Stimulated activated CD4-positive, alpha-beta T cell treated with anti-CD3 and anti-CD28 coated beads, Interleukin-15, amount 100 ng/mL, for 48 hours (primary cell): ENCODE data around the gene NOD2.

ENCODE experiments used
- DNase-seq, 2 donors: peaks; one replicate each; pipeline ENCODE4 v3.0.0-alpha.2; 2020; ENCODE audit warnings: low read depth in 2 of 2

NOD2 gene

DNA sequence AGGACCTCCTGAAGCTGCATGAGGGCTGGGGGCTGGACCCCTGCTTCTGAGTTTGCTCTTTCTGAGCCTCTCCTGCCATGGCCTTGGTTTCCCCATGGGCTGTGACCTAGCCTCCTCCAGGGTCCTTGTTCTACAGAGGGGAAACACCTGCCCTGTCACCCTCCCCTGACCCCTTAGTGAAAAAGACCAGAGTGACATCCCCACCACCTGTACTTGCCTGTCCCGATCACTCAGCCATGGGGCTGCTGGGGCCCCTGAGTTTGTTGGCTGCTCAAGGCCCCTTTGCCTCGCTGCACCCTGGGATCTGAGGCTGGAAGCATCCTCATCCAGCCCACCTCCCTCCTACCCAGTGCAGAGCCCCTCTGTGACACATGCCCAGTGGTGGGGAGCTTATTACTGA is 800 bp downstream of the NOD2 start:
- DNase-seq: no peak

DNA sequence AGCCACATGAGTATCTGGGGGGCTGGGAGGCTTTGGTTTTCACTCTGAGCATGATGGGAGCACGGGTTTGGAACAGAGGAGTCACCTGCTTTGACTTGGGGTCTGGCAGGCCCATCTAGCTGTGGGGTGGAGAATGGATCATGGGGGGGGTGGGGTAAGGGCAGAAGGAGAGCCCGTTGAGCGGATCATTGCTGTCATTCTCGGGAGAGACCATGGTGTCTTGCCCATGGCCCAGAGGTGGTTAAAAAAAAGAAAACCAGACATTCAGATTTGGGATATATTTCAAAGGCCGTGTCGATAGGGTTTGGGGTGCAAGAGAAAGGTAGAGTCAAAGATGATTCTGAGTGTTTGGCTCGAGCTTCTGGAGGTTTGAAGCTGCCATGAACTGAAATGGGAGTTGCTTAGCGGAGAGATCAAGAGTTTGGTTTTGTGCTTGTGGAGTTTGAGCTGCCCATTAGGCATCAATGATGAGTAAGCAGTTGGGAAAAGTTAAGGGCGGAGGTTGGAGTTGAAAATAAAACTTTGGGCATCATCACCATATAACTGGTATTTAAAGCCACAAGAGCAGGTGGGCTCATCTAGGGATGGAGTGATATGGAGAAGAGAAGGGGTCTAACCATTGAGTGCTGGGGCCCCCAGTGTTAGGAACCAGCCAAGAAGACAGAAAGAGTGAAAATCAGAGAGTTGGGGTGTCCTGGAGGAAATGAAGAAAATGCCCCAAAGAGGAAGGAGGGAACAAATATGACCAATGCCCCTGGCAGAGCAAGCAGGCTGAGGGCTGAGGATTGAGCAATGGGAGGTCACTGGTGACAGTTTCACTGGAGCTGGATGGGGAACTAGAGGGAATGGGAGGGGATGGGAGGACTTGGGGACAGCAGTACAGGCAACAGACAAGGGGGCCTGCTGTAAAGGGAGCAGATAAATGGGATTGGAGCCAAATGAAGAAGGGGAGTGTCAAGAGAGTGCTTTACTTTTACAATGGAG is 1.9 kb downstream of the NOD2 start:
- no peak for DNase-seq

DNA sequence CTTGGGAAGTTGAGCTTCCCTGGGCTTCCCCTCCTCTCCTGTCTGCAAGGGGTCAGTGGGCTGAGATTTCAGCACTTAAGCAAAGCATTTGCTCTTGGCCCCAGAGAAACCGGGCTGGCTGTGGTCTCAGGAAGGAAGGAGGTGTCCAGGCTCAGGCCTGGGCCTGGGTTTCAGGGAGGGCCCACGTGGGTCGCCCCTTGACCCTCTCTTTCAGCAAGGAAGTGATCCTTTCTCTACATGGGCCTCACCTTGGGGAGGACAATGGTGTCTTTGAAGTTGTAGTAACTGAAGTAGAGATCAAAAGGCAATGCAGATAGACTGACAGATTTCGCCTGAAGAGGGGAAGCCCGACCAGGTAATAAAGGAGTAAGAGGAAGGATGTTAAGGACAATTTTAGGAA is 2.7 kb downstream of the NOD2 start:
- no peak for DNase-seq

DNA sequence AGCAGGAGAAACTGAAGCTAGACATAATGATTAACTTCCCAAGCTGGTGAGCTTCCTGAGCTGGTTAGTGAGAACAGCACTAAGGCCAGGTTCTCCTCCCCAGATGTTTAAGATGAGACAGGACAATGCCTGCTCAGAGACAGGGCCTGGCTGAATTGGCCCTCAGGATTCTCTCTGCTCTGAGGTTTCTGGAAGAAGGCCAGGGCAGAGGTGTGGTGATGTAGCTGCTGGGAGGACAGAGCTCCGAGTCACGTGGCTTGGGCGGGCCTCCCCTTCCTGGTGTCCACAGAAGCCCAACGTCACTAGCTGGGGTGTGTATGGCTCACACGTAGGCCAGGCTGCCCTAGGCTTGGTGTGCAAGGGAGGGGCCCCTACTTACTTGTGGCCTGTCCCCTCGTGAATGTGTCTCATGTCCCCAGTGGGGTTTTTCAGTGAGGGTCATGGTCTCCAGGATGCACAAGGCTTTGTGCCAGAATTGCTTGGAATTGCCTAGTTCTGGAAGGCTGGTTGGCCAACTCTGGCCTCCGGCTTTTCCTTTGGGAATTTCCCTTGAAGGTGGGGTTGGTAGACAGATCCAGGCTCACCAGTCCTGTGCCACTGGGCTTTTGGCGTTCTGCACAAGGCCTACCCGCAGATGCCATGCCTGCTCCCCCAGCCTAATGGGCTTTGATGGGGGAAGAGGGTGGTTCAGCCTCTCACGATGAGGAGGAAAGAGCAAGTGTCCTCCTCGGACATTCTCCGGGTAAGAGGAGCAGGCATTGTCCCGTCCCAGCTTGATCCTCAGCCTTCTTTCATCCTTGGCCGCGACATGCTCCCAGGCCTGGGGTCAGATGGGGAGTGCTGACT is 3.4 kb downstream of the NOD2 start:
- DNase-seq: peak in 1 of 2 donors; percentile 55

DNA sequence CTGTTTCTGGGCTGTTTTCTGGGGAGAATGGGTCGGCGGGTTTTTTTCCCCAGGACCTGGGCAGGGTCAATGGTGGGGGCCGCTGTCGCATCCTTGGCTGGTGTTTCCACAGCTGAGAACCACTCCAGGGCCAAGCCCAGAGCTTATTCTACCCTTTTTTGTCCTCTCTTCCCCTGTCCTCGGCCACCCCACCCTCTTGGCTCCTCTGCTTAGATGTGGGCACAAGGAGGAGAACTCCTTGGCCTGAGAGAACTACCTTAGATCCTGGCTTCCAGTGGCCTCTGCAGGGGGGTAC is 4.0 kb downstream of the NOD2 start:
- DNase-seq: no peak

DNA sequence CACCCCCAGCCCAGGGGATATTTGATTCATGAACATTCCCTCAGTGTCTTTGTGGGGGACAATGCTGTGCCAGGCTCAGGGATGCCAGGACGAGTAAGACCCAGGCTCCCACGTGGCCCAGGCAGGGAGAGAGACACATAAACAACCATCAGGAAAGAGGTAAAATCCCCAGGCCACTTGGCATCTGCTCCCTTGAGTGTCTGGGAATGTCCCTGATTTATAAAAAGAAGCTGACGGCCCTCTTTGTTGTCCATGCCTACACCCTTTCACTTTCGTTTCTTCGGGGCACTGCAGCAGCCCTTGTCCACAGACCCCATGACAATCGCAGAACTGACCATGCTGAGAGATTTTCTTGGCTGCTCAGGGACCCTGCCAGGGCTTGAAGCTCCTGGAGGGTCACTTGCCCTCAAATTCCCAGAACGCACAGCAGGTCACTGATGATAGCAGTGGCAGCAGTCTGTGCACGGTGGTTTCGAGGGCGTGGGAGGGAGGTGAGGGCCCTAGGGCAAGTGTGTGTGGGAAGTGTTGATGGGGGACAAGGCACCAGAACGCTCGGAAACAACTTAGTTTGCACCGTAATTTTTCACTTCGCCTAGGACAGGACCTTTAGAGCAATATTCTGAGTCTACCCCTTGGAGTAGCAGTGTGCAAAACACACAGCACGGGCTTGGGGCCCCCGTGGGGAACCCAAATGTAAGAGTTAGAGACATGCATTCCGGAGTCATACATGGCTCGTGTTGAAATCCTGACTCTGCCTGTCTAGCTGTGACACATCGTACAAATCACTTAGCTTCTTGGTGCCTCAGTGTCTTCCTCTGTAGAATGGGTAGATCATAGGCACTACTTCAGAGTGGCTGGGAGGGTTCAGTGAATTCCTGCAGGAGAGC is 4.7 kb downstream of the NOD2 start:
- peak in 1 of 2 donors; percentile 56 for DNase-seq

DNA sequence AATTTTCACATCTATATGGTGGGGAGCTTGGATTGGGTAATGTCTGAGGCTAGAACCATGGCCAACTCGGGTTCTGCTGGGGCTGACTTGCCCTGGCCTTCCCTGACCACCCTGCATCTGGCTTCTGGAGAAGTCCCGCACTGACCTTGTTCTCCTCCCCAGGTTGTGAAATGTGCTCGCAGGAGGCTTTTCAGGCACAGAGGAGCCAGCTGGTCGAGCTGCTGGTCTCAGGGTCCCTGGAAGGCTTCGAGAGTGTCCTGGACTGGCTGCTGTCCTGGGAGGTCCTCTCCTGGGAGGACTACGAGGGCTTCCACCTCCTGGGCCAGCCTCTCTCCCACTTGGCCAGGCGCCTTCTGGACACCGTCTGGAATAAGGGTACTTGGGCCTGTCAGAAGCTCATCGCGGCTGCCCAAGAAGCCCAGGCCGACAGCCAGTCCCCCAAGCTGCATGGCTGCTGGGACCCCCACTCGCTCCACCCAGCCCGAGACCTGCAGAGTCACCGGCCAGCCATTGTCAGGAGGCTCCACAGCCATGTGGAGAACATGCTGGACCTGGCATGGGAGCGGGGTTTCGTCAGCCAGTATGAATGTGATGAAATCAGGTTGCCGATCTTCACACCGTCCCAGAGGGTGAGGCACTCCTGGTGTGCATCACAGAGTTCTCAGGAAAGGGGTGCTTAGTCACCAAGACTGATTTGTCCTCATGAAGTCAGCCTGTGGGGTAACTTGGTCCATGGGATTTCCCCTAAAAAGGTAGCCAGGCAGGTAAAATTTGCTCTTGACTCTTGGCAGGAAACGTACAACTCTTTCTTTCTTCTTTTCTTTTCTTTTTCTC is 6.1 kb downstream of the NOD2 start:
- DNase-seq: peak; percentile 68 to 74

DNA sequence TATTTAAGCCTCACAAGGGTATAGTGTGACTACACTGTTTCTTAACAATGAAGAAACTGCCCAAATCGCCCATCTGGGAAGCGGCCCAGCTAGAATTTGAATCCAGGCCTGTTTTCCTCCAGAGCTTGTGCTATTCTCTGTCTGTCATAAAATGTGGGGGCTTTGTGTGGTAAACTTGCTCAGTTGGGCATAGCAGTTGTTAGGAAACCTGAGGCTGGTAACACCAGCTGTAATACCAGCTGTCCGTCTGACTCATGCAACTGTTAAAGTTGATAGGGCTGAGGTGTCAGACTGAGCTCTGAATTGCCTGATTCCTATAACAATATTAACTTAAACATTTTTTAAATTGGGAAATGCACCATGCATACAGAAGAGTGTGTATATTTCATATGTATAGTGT is 9.3 kb downstream of the NOD2 start:
- DNase-seq: no peak

DNA sequence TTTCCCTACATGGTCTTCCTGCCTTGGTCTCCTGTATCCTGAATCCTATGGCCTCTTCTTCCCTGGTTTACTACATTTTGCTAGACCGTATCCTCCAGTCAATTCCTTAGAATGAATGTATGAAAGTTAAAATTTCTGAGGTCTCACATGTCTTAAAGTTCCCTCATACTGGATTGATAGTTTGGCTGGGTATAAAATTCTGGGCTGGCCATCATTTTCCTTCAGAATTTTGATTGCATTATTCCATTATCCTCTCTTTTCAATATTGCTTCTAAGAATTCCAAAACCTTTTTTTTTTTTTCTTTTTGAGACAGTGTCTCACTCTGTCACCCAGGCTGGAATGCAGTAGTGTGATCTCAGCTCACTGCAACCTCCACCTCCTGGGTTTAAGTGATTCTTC is 10.8 kb downstream of the NOD2 start:
- DNase-seq: no peak

DNA sequence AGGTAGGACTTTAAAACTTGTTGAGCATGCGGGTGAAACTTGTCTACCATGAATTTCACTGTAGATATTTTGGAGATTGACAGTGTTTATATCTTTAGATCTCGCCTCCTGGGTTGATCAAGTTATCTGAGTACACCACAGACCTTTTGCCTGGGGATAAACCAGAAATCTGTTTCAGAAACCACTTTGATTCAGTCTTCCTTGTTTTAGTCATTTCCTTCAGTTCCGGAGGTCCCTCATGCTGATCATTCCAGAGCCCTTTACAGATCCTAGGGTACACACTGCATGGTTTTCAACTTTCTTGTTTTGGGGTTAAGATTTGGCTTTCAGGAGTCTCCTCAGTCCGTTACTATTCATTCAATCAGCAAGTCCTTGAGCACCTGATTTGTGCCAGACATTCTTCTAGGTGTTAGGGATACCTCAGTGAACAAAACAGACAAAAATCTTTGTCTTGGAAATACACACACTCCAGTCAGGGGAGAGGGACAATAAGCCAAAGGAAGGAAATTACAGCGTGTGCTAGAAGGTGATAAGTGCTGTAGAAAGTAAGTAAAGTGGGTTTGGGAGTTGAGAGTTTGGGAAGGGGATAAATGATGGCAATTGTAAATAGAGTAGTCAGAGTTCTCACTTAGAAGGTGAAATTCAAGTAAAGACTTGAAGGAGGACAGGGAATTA is 12.2 kb downstream of the NOD2 start:
- no peak for DNase-seq

DNA sequence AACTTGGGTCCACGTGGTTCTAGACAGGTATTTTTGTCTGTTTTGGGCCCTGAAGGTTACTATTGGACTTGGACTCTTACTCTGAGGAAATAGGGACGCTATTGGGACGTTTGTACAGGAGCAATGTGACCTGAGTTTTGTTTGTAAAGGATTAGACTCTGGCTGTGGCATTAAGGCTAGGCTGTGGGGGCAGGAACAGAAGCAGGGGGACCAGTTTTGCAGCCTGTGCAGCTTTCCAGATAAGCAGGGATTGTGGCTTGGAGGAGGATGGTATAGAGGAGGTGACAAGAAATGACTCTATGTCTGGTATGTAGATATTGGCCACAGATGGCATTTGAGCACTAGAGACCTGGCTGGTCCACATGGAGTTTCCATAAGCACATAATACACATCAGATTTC is 12.8 kb downstream of the NOD2 start:
- no peak for DNase-seq

DNA sequence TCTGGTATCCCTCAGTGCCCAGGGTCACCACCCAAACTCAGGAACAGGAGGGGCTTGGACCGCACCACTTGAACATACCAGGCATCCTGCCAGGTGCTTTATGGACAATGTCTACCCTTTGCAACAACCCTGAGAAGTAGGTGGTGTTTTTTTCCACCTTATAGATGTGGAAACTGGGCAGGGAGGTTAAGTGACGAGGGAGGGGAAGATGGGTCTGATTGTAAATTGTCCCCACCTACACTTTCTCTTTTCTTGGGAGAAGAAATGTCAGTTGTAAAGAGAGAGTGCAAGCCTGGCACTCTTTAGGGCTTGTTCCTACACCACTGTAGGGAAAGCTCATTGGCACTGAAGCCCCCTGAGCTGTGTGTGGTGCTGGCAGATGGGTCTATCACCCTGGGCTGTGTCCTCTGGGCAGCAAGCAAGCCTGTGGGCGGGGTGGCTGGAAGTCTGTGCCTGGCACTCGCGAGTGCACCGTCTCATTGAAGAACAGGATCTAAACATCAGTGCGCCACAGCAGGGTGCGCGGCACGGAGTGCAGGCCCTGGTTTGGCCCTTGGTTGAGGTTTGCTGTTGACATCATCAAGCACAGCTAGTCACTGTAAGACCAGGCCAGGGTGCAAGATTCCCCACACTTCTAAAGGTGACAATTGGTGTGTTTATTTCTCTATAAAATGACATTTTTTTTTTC is 15.1 kb downstream of the NOD2 start:
- DNase-seq: no peak

DNA sequence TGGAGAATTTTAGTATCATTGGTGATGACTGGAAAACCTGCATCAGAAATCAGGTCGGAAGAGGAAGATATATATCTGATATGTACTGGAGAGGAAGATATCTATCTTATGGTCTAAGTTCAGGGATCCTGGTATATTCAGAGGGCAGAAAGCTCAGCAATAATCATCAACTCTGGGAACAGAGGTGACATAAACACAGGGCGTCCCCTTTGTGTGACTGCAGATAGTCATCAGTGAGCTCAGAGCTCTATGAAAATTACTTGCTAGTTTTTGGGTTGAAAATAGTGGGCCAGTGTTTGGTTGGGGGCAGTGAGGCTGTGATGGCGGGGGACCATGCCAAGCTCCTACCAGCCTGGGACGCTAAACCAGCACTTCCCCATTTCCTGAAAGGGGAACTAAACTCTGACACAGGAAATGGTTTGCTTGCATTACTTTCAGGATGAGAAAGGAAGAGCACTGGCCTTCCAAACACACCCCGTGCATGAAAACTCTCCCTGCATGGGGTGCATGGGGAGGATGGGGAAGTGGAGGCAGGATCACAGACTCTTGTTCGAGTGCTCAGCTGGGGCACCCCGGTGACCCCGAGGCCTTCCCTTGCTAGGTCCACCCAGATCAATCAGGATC is 15.8 kb downstream of the NOD2 start:
- DNase-seq: no peak

DNA sequence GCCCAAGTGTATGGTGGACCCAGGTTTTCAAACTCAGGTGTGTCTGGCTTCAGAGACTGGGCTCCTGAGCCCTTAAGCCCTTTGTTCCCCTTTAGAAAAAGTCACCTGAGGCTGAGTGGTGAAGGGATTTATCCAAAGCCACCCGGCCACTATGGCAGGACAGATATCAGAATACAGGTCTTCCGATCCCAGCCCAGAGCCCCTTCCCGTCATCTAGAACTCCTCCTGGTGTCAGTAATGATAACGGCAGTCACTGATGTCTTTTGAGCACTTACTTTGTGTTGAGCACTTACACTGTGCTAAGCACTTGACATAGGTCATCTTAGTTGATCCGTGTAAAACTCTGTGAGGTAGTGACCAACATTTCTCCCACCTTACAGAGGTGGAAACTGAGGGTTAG is 16.6 kb downstream of the NOD2 start:
- DNase-seq: no peak

DNA sequence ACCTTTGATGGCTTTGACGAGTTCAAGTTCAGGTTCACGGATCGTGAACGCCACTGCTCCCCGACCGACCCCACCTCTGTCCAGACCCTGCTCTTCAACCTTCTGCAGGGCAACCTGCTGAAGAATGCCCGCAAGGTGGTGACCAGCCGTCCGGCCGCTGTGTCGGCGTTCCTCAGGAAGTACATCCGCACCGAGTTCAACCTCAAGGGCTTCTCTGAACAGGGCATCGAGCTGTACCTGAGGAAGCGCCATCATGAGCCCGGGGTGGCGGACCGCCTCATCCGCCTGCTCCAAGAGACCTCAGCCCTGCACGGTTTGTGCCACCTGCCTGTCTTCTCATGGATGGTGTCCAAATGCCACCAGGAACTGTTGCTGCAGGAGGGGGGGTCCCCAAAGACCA is 17.6 kb downstream of the NOD2 start:
- DNase-seq: no peak

DNA sequence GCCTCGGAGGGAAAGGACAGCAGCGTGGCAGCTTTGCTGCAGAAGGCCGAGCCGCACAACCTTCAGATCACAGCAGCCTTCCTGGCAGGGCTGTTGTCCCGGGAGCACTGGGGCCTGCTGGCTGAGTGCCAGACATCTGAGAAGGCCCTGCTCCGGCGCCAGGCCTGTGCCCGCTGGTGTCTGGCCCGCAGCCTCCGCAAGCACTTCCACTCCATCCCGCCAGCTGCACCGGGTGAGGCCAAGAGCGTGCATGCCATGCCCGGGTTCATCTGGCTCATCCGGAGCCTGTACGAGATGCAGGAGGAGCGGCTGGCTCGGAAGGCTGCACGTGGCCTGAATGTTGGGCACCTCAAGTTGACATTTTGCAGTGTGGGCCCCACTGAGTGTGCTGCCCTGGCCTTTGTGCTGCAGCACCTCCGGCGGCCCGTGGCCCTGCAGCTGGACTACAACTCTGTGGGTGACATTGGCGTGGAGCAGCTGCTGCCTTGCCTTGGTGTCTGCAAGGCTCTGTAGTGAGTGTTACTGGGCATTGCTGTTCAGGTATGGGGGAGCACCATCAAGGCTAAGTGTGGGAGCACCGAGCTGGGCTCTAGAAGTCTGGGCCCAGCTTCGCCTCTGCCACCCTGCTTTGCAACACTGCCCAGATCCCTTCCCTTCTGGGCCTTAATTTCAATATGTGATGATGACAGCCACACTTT is 18.6 kb downstream of the NOD2 start:
- DNase-seq: no peak

DNA sequence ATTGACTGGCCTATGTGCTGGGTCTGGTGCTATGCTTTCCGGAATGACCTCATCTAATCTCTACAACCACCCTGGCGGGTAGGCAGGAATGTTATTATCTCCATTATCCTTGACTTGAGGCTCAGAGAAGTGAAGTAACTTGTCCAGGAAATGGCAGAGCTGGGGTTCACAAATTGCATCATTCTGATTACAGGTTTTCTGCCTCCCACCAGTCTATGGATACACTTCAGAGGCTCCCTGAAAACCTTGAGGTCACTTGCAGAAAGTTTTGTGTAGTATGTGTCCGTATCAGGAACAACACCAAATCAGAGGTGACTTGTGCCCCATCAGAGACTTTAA is 19.1 kb downstream of the NOD2 start:
- no peak for DNase-seq

DNA sequence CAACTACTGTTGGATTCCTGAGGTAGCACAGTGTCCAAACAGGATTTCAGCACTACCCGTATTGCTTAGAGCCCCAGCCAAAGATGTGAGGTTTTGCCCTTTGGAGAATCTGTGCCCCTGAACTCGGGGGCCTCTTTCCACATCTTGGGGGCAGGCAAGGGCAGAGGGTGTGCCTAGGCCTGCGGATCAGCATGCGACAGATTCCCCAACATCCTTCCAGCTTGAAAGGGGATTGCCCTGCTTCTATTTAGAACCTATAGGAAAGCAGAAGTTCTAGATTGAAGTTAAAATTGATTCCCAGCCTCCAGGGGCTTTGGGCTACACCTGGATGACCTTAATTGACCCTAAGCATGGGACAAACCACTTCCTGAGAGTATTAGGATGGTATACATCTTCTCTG is 19.6 kb downstream of the NOD2 start:
- no peak for DNase-seq

DNA sequence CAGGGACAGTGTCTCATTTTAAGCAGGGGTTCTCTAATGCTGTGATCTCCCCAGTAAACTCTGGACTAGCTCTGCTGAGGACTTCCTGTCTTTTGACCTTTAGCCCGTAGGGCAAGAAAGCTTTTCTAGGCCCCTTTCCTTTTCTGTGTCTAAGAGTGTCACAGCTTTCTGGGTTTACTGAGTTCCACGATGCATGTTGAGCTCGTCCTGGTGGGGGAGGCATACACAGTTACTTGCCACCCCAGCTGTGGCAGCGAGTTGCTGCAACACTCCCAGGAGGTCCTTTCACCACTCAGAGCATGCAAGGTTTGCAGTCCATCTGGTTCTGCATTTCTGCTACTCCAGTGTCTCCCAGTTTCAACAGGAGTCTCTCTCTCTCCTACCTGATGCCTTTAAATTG is 23.7 kb downstream of the NOD2 start:
- DNase-seq: no peak
